Activated B cell treated with CpG ODN at 0.5 μM for 24 hours (primary cell): ENCODE measurements around the gene KDM1B. TPM values are rescaled to one million over a fixed set of nuclear protein-coding genes. Genes with fewer than 3 reads are reported as not detected.
A peak's percentile ranks its signal among the peaks of the same experiment; 100 is the strongest.

ENCODE experiments used
- ATAC-seq: fragments of 200-7000 bp; cut with Tn5 transposase; one replicate; pipeline ENCODE4 v1.10.0; 2021; ENCODE audit warnings: low read depth, mild to moderate bottlenecking, moderate library complexity
- CTCF ChIA-PET: fragments of 350-600 bp; sonication (Branson Sonifier 250); formaldehyde crosslinking; loops from one replicate; lab custom pipeline; 2021; ENCODE audit warnings: antibody characterized with exemption; lab: Charles Lee
- POLR2A ChIA-PET: fragments of 350-600 bp; sonication (Branson Sonifier 250); formaldehyde crosslinking; loops from one replicate; lab custom pipeline; 2021; ENCODE audit warnings: antibody characterized with exemption; lab: Charles Lee
- DNase-seq: peaks from one replicate; pipeline ENCODE4 v3.0.0; 2022
- H3K27ac Mint-ChIP-seq: one replicate; pipeline ENCODE4 v1.8.0; 2020; ENCODE audit warnings: mixed read lengths
- H3K27me3 Mint-ChIP-seq: one replicate; pipeline ENCODE4 v1.8.0; 2021; ENCODE audit warnings: mixed read lengths
- H3K36me3 Mint-ChIP-seq: one replicate; pipeline ENCODE4 v1.8.0; 2021; ENCODE audit warnings: low read depth, mixed read lengths
- H3K4me1 Mint-ChIP-seq: one replicate; pipeline ENCODE4 v1.8.0; 2021; ENCODE audit warnings: mixed read lengths
- H3K4me3 Mint-ChIP-seq: one replicate; pipeline ENCODE4 v1.8.0; 2020; ENCODE audit warnings: mild to moderate bottlenecking, mixed read lengths
- H3K9me3 Mint-ChIP-seq: one replicate; pipeline ENCODE4 v1.8.0; 2020; ENCODE audit warnings: mixed read lengths
- CTCF ChIP-seq: fragments of 200-600 bp; IDR thresholded peaks from one replicate; pipeline ENCODE4 v1.8.0; 2022; ENCODE audit warnings: antibody characterized with exemption, mild to moderate bottlenecking
- intact Hi-C: fragments of 100-400 bp; cut with micrococcal nuclease; formaldehyde crosslinking; loops from one replicate; pipeline ENCODE4 v1.15.1; 2024
- total RNA-seq: library from RNA; stranded (reverse); gene quantifications from 2 replicates; pipeline ENCODE4 v1.2.3, GENCODE V29; 2022

The KDM1B gene
- total RNA-seq, 1 donor from 2014 or later = 21.0 TPM

DNA sequence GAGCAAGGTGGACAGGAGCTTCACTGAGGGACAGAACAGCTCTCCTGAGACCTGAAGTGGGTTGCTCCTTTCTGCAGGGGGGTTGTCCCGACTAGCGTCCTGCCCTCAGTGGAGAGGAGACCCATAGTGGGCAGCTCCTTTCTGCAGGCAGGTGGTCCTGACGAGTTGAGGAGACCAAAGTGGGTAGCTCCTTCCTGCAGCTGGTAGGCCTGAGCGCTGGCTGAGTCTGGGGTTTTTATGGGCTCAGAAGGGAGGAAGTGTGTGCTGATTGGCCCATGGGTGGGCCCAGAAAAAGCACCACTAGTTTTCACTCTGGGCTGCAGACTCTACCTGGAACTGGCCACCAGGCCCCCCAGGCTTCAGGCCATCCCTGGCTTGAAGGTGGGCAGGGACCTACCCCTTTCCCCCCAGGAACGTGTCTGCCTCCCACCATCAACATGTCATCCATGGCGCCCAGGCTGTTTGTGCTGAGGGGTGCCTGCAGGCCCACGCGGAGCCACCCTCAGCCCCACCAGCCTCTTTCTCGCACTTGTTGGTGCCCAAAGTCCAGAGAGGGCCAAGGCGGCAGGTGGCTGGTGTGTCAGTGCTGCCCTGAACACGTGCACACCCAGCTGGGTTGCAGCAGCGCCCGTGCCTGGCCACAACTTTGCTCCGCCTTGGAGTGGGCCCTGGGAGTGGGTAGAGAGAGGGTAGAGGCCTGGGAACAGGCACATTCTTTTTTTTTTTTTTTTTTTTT, 110.7 kb downstream of the KDM1B start:
- peaks cover 15% of the 10 kb centered on the region for H3K36me3 Mint-ChIP-seq
- peaks cover 32% of the 10 kb centered on the region for H3K4me1 Mint-ChIP-seq
- DNase-seq (no peak), ATAC-seq (no peak)
- peak overlapping the region; percentile 94 for H3K27ac Mint-ChIP-seq
- POLR2A ChIA-PET = no interaction called here
- H3K27me3 Mint-ChIP-seq = no peaks in the 10 kb centered on the region
- H3K9me3 Mint-ChIP-seq = no peaks in the 10 kb centered on the region
- H3K4me3 Mint-ChIP-seq = peak overlapping the region; percentile 89
- intact Hi-C loops = loop anchor here (10.0 kb wide), 1 partner anchor 51 kb away; no protein-coding TSS in a partner anchor
- CTCF ChIA-PET = interaction anchor here (1.1 kb wide), 1 partner anchor 238 kb away, joined by 3 read pairs; no protein-coding TSS in a partner anchor
- no peak for TF ChIP-seq CTCF

GRCh38 chr6:18266523-18266912, 111.3 kb downstream of the KDM1B start:
- ChIA-PET CTCF (no interaction called here), POLR2A (no interaction called here)
- TF ChIP-seq CTCF = no peak
- intact Hi-C loops = loop anchor here (10.0 kb wide), 1 partner anchor 52 kb away; no protein-coding TSS in a partner anchor
- Mint-ChIP-seq H3K4me3 (no peak overlapping the region), H3K27ac (no peak overlapping the region), H3K9me3 (no peaks in the 10 kb centered on the region), H3K27me3 (no peaks in the 10 kb centered on the region), H3K36me3 (peaks cover 15% of the 10 kb centered on the region), H3K4me1 (peaks cover 27% of the 10 kb centered on the region)
- DNase-seq (no peak), ATAC-seq (no peak)

DNA sequence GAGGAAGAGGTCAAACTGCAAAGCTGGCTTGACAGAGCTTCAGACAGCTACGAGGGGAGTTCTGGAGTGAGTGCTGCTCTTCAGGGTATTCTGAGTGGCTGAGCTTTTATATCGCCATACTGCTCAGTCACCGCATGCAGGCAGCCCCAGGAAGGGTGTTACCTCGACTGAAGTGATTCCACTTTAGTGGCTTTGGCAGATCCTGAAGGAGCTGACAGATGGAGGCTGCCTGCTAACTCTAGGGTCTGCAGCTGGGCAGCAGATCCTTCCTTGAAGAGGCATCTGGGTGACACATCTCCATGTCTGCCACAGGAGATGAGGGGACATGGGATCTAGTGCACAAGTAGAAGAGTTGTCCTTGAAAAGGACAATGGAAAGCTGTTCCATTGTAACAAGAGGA, 112.8 kb downstream of the KDM1B start:
- CTCF ChIA-PET = no interaction called here
- intact Hi-C loops = loop anchor here (10.0 kb wide), 1 partner anchor 53 kb away; no protein-coding TSS in a partner anchor
- no peak overlapping the region for H3K27ac Mint-ChIP-seq

GRCh38 chr6:18269253-18269652, 114.0 kb downstream of the KDM1B start:
- no peak for ATAC-seq
- no peak overlapping the region for H3K4me3 Mint-ChIP-seq
- CTCF ChIA-PET = no interaction called here
- DNase-seq = no peak
- intact Hi-C loops = loop anchor here (10.0 kb wide), 1 partner anchor 54 kb away; no protein-coding TSS in a partner anchor
- H3K27ac Mint-ChIP-seq = no peak overlapping the region
- no peak for TF ChIP-seq CTCF
- peaks cover 4% of the 10 kb centered on the region for H3K36me3 Mint-ChIP-seq
- POLR2A ChIA-PET = no interaction called here
- H3K9me3 Mint-ChIP-seq = no peaks in the 10 kb centered on the region
- H3K4me1 Mint-ChIP-seq = peaks cover 9% of the 10 kb centered on the region
- no peaks in the 10 kb centered on the region for H3K27me3 Mint-ChIP-seq

More for the DNA sequence above, 112.8 kb downstream of the KDM1B start:
- Mint-ChIP-seq H3K27me3 (no peaks in the 10 kb centered on the region), H3K4me3 (no peak overlapping the region), H3K36me3 (peaks cover 8% of the 10 kb centered on the region), H3K9me3 (no peaks in the 10 kb centered on the region), H3K4me1 (peaks cover 12% of the 10 kb centered on the region)
- no peak for DNase-seq
- no peak for TF ChIP-seq CTCF
- ATAC-seq = no peak
- POLR2A ChIA-PET = interaction anchor here (0.5 to 1.1 kb wide), 2 partner anchors 62 to 132 kb away, joined by 3 to 4 read pairs; no protein-coding TSS in a partner anchor

- Mint-ChIP-seq H3K27me3 (no peaks in the 10 kb centered on the region), H3K4me3 (no peak overlapping the region), H3K4me1 (peaks cover 9% of the 10 kb centered on the region), H3K36me3 (peaks cover 3% of the 10 kb centered on the region), H3K27ac (no peak overlapping the region), H3K9me3 (no peaks in the 10 kb centered on the region)
- ATAC-seq (no peak), DNase-seq (no peak)
- CTCF ChIA-PET = no interaction called here
- intact Hi-C loops = loop anchor here (10.0 kb wide), 1 partner anchor 55 kb away; no protein-coding TSS in a partner anchor
- no peak for TF ChIP-seq CTCF
- POLR2A ChIA-PET = no interaction called here
These were observed 114.5 kb downstream of the KDM1B start for GRCh38 chr6:18269717-18270116.
